BE2C (cell line): ENCODE results near the gene IFIT3. TPM values are rescaled to one million over a fixed set of nuclear protein-coding genes. Genes with fewer than 3 reads are reported as not detected.

ENCODE experiments used
- DNase-seq: peaks from one replicate; pipeline ENCODE4 v3.0.0-alpha.2; 2020
- H3K27me3 ChIP-seq: fragments of 250-450 bp; sonication (Bioruptor Pico); 2 replicates; pipeline ENCODE4 v1.5.1; 2020; ENCODE audit warnings: mild to moderate bottlenecking
- H3K36me3 ChIP-seq: fragments of 250-450 bp; sonication (Bioruptor Pico); 2 replicates; pipeline ENCODE4 v1.5.1; 2020; ENCODE audit warnings: mild to moderate bottlenecking
- H3K4me1 ChIP-seq: fragments of 250-450 bp; sonication (Bioruptor Pico); 2 replicates; pipeline ENCODE4 v1.5.1; 2020
- H3K4me3 ChIP-seq: 2 replicates; pipeline ENCODE4 v1.5.1; 2011; ENCODE audit warnings: low read depth, low read length
- H3K9me3 ChIP-seq: fragments of 250-450 bp; sonication (Bioruptor Pico); 2 replicates; pipeline ENCODE4 v1.5.1; 2020
- polyA plus RNA-seq: library from polyadenylated mRNA; unstranded; fragments of >200 nt; gene quantifications from one replicate; pipeline ENCODE4 v1.2.1, GENCODE V29; 2012; ENCODE audit warnings: low read depth, missing spikeins; ENCODE audit not compliant: insufficient read length, insufficient read depth
- TF ChIP-seq, protein P1 (sequence below): IDR thresholded peaks from 2 replicates; pipeline ENCODE4 v1.5.1; 2012; ENCODE audit warnings: mild to moderate bottlenecking, low read depth, low read length

IFIT3 gene, protein sequence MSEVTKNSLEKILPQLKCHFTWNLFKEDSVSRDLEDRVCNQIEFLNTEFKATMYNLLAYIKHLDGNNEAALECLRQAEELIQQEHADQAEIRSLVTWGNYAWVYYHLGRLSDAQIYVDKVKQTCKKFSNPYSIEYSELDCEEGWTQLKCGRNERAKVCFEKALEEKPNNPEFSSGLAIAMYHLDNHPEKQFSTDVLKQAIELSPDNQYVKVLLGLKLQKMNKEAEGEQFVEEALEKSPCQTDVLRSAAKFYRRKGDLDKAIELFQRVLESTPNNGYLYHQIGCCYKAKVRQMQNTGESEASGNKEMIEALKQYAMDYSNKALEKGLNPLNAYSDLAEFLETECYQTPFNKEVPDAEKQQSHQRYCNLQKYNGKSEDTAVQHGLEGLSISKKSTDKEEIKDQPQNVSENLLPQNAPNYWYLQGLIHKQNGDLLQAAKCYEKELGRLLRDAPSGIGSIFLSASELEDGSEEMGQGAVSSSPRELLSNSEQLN
- polyA plus RNA-seq: 0.71 TPM

- DNase-seq: peak; percentile 11
- Histone ChIP-seq H3K4me1 (no peaks in the 10 kb centered on the region), H3K27me3 (no peaks in the 10 kb centered on the region), H3K36me3 (no peaks in the 10 kb centered on the region), H3K4me3 (peak within 1 kb of the TSS; percentile 56), H3K9me3 (no peaks in the 10 kb centered on the region)
- TF ChIP-seq, protein P1, sequence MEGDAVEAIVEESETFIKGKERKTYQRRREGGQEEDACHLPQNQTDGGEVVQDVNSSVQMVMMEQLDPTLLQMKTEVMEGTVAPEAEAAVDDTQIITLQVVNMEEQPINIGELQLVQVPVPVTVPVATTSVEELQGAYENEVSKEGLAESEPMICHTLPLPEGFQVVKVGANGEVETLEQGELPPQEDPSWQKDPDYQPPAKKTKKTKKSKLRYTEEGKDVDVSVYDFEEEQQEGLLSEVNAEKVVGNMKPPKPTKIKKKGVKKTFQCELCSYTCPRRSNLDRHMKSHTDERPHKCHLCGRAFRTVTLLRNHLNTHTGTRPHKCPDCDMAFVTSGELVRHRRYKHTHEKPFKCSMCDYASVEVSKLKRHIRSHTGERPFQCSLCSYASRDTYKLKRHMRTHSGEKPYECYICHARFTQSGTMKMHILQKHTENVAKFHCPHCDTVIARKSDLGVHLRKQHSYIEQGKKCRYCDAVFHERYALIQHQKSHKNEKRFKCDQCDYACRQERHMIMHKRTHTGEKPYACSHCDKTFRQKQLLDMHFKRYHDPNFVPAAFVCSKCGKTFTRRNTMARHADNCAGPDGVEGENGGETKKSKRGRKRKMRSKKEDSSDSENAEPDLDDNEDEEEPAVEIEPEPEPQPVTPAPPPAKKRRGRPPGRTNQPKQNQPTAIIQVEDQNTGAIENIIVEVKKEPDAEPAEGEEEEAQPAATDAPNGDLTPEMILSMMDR: no peak
Observed at GRCh38 chr10:89327803-89328441, at the start of gene IFIT3. IFIT3 (plus strand) TSS chr10:89327997; CDS start chr10:89328074, 77 bp downstream.

GRCh38 chr10:89278034-89278535 lies 49.7 kb upstream of the IFIT3 start:
- Histone ChIP-seq H3K27me3 (no peaks in the 10 kb centered on the region), H3K36me3 (no peaks in the 10 kb centered on the region), H3K9me3 (no peaks in the 10 kb centered on the region), H3K4me1 (peaks cover 26% of the 10 kb centered on the region), H3K4me3 (no peak overlapping the region)
- TF ChIP-seq, protein P1: no peak
- peak; percentile 41 for DNase-seq

DNA sequence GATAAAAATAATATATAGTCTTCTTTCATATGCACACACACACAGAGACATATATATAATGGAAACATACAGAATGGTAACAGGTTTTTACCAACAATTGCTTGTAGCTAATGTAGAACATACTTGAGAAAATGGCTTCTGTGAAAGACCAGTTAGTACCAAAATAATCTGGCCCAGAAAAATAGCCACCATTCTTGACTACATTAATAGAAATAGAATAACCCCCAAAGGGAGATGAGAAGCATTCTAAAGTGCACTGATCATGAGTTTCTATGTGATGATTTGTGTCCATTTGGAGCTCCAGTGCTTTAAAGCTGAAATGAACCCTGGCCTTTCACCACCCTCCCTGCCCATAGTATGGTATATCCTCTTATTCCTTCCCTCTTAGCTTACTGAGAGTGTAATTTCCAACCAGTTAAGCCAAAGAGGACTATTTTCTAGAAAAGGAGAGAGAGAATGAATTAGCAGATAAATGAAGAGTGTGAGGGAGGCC lies 48.9 kb upstream of the IFIT3 start:
- Histone ChIP-seq H3K4me3 (no peak overlapping the region), H3K9me3 (no peaks in the 10 kb centered on the region), H3K36me3 (no peaks in the 10 kb centered on the region), H3K4me1 (peaks cover 27% of the 10 kb centered on the region), H3K27me3 (no peaks in the 10 kb centered on the region)
- DNase-seq: no peak
- TF ChIP-seq, protein P1: no peak

DNA sequence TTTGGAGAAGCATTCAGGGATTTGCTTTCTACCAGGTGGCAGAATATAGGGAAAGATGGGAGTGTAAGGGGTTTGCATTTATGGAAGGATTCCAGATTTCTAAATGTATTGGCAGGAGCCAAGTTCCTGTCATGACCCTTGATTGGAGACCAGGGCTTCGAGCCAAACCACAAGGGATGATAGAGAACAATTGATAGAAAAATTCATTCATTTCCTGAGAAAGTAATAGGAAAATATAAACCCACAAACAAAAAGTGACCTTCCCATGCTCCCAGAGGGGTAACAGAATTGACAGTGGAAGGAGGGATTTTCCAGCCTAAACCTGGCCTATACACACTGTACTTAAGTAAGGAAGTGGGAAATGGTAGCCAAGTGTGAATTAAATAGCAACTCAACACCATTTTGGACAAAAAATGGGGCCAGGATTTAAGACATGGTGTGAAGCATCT lies 48.4 kb upstream of the IFIT3 start:
- Histone ChIP-seq H3K4me3 (no peak overlapping the region), H3K36me3 (no peaks in the 10 kb centered on the region), H3K9me3 (no peaks in the 10 kb centered on the region), H3K27me3 (no peaks in the 10 kb centered on the region), H3K4me1 (peaks cover 28% of the 10 kb centered on the region)
- TF ChIP-seq, protein P1: no peak
- DNase-seq: no peak

- peaks cover 36% of the 10 kb centered on the region for H3K4me1 ChIP-seq
- DNase-seq: no peak
- H3K27me3 ChIP-seq: no peaks in the 10 kb centered on the region
- H3K4me3 ChIP-seq: no peak overlapping the region
- H3K9me3 ChIP-seq: no peaks in the 10 kb centered on the region
- TF ChIP-seq, protein P1: no peak
- no peaks in the 10 kb centered on the region for H3K36me3 ChIP-seq
Observed at GRCh38 chr10:89280508-89280907, 47.3 kb upstream of the IFIT3 start.
